SK-MEL-5 (cell line): ENCODE data around the gene STXBP5. TPM values are rescaled to one million over a fixed set of nuclear protein-coding genes. Genes with fewer than 3 reads are reported as not detected.

Source experiments
- DNase-seq: peaks from one replicate; pipeline ENCODE4 v3.0.0-alpha.2; 2016; ENCODE audit warnings: low read depth, low spot score
- in situ Hi-C: cut with HindIII; loops from 2 replicates; pipeline ENCODE4 v1.10.0; 2016; ENCODE audit warnings: low sequenced_read_pairs, high pct_unique_total_duplicates, low pct_unique_long_range_greater_than_20kb
- total RNA-seq: library from RNA; depleted of rRNA; stranded (reverse); fragments of >200 nt; shearing (Covaris generic); gene quantifications from 2 replicates; pipeline ENCODE4 v1.2.3, GENCODE V29; 2014

The STXBP5 gene
- total RNA-seq, 1 experiment from 2014 or later = 24.1 TPM

GRCh38 chr6:147298461-147298860 lies 94.2 kb downstream of the STXBP5 start:
- DNase-seq = no peak
- in situ Hi-C loops = no loop called here

GRCh38 chr6:147299035-147299434 lies 94.8 kb downstream of the STXBP5 start:
- in situ Hi-C loops = no loop called here
- no peak for DNase-seq

GRCh38 chr6:147301070-147301469 lies 96.9 kb downstream of the STXBP5 start:
- DNase-seq = no peak
- in situ Hi-C loops = no loop called here

GRCh38 chr6:147304016-147304415 lies 99.8 kb downstream of the STXBP5 start:
- DNase-seq = no peak
- in situ Hi-C loops = no loop called here

GRCh38 chr6:147310521-147310920 lies 106.3 kb downstream of the STXBP5 start:
- in situ Hi-C loops = no loop called here

GRCh38 chr6:147311218-147311617 lies 107.0 kb downstream of the STXBP5 start:
- DNase-seq = no peak
- in situ Hi-C loops = no loop called here

More at GRCh38 chr6:147310521-147310920, 106.3 kb downstream of the STXBP5 start:
- no peak for DNase-seq

GRCh38 chr6:147321260-147321659 lies 117.0 kb downstream of the STXBP5 start:
- no peak for DNase-seq
- in situ Hi-C loops = no loop called here

- in situ Hi-C loops = no loop called here
- DNase-seq = no peak
Measured at GRCh38 chr6:147322299-147323162, 118.3 kb downstream of the STXBP5 start.

GRCh38 chr6:147325557-147325956 lies 121.3 kb downstream of the STXBP5 start:
- in situ Hi-C loops = no loop called here
- DNase-seq = peak; percentile 41

GRCh38 chr6:147331401-147331800 lies 127.2 kb downstream of the STXBP5 start:
- no peak for DNase-seq
- in situ Hi-C loops = no loop called here

- DNase-seq = no peak
- in situ Hi-C loops = no loop called here
Measured at GRCh38 chr6:147337921-147338320, 133.7 kb downstream of the STXBP5 start.

- DNase-seq = no peak
- in situ Hi-C loops = no loop called here
Measured at GRCh38 chr6:147341486-147341885, 137.3 kb downstream of the STXBP5 start.

- in situ Hi-C loops = no loop called here
- peak; percentile 6 for DNase-seq
Measured at GRCh38 chr6:147345902-147346301, 141.7 kb downstream of the STXBP5 start.

GRCh38 chr6:147347179-147347881 lies 143.1 kb downstream of the STXBP5 start:
- no peak for DNase-seq
- in situ Hi-C loops = no loop called here

GRCh38 chr6:147347882-147348575 lies 143.8 kb downstream of the STXBP5 start:
- DNase-seq = no peak
- in situ Hi-C loops = no loop called here

GRCh38 chr6:147361311-147361981 lies 157.2 kb downstream of the STXBP5 start:
- in situ Hi-C loops = no loop called here

GRCh38 chr6:147366290-147366689 lies 162.1 kb downstream of the STXBP5 start:
- in situ Hi-C loops = no loop called here
- DNase-seq = no peak

More at GRCh38 chr6:147361311-147361981, 157.2 kb downstream of the STXBP5 start:
- DNase-seq = no peak

- no peak for DNase-seq
- in situ Hi-C loops = no loop called here
Measured at GRCh38 chr6:147371325-147371724, 167.1 kb downstream of the STXBP5 start.
